Astrocyte of the cerebellum (primary cell): ENCODE data around the gene FKBP14.

Source experiments
- DNase-seq: peaks from one replicate; pipeline ENCODE4 v3.0.0-alpha.2; 2011; ENCODE audit warnings: low read depth
- H3K4me3 ChIP-seq: 2 replicates; pipeline ENCODE4 v1.5.1; 2011; ENCODE audit warnings: mild to moderate bottlenecking, low read depth, low read length, moderate library complexity
- in situ Hi-C: cut with HindIII; loops from 2 replicates; pipeline ENCODE4 v1.10.0; 2017; ENCODE audit warnings: low sequenced_read_pairs
- TF ChIP-seq, protein P1 (sequence below): IDR thresholded peaks from 2 replicates; pipeline ENCODE4 v1.5.1; 2012; ENCODE audit warnings: low read length, low read depth, moderate library complexity, mild to moderate bottlenecking; ENCODE audit errors: missing control alignments

Gene FKBP14

DNA sequence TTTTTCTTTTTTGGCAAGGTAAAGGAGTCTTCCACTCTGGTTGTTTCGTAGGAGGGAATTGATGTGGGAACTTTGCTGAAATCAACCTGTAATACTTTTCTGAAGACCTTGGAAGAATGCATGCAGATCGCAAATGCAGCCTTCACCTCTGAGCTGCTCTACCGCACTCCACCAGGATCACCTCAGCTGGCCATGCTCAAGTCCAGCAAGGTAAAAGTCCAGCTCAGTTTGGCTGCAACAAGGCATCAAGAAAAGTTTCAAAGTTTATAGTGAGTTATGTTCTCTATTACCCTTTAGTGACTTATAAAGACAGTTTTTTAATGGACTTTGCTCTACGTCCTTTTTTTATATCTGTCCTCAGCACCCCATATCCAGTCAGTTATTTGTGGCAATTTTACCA, 22.7 kb upstream of the FKBP14 start:
- in situ Hi-C loops: no loop called here
- DNase-seq: no peak
- TF ChIP-seq, protein P1, sequence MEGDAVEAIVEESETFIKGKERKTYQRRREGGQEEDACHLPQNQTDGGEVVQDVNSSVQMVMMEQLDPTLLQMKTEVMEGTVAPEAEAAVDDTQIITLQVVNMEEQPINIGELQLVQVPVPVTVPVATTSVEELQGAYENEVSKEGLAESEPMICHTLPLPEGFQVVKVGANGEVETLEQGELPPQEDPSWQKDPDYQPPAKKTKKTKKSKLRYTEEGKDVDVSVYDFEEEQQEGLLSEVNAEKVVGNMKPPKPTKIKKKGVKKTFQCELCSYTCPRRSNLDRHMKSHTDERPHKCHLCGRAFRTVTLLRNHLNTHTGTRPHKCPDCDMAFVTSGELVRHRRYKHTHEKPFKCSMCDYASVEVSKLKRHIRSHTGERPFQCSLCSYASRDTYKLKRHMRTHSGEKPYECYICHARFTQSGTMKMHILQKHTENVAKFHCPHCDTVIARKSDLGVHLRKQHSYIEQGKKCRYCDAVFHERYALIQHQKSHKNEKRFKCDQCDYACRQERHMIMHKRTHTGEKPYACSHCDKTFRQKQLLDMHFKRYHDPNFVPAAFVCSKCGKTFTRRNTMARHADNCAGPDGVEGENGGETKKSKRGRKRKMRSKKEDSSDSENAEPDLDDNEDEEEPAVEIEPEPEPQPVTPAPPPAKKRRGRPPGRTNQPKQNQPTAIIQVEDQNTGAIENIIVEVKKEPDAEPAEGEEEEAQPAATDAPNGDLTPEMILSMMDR: no peak
- no peak overlapping the region for H3K4me3 ChIP-seq

DNA sequence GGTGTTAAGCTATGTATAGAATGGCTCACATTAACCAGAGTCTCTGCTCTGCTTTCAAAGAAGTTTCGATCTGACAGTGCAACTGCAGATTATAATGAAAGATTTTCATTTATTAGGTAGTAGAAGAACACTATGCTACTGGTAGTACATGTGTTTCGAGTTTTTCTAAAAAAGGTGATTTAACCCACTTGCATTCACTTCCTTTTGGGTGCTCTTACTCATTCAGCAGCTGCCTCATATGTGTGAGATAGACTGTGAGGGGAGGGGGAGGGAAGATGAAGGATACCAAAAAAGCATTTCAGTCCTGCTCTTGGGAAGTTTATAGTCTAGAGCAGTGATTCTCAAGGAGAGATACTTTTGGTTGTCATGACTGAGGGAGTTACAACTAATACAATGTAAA, 22.1 kb upstream of the FKBP14 start:
- TF ChIP-seq, protein P1: no peak
- H3K4me3 ChIP-seq: no peak overlapping the region
- in situ Hi-C loops: no loop called here
- DNase-seq: no peak

GRCh38 chr7:30047124-30047523, 20.6 kb upstream of the FKBP14 start:
- TF ChIP-seq, protein P1: no peak
- in situ Hi-C loops: no loop called here
- H3K4me3 ChIP-seq: no peak overlapping the region
- DNase-seq: no peak

GRCh38 chr7:30046127-30046770, 19.7 kb upstream of the FKBP14 start:
- TF ChIP-seq, protein P1: no peak
- DNase-seq: no peak
- no peak overlapping the region for H3K4me3 ChIP-seq
- in situ Hi-C loops: no loop called here

DNA sequence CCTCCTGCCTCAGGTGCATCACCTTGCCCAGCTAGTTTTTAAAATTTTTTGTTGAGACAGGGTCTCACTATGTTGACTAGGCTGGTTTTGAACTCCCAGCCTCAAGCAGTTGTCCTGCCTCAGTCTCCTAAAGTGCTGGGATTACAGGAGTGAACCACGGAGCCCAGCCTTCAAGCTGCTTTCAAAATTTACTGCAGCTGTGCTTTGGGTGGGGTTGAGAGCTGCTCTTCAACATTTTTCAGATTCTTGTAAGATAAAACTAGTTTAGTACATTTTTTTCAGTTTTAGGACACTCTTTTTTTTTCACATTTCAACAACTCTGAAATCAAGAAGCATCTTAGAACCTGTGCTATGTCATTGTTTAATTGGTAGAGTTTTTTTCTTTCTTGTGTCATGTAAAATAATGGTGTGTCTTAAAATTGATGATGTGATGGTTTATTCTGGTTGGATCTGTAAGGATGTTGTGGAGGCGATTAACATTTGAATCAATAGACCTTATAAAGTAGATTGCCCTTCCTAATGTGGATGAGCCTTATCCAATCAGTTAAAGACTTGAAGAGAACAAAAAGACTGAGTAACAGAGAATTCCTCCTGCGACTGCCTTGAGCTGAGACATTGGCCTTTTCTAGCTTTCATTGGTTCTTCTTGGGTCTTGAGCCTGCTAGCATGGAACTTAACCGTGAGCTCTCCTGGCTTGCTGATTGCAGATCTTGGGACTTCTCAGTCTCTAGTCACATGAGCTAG, 15.2 kb upstream of the FKBP14 start:
- in situ Hi-C loops: no loop called here
- TF ChIP-seq, protein P1: no peak
- no peak for DNase-seq
- H3K4me3 ChIP-seq: no peak overlapping the region

DNA sequence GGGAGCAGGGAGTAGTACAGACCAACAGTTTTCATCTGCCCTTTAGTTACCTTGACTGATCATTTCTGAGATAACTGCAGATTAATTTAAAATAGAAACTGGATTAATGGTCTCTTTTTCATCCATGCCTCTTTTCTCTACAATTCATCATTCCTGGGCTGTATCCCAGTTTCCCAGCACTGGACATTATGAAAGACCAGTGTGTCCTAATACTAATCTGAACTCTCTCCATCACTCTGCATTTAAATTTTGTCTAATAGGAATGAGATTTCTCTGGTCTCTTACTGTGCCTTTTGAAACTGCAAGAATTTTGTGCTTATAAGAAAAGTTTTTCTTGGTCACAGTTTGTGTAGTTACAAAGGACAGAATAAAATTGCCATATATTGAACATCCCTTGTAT, 14.4 kb upstream of the FKBP14 start:
- TF ChIP-seq, protein P1: no peak
- in situ Hi-C loops: no loop called here
- H3K4me3 ChIP-seq: no peak overlapping the region
- DNase-seq: no peak
